AML-193 (cell line): Measurements from ENCODE around the gene GRIA4.

Source experiments
- DNase-seq, 2 experiments: peaks; one replicate each; lab custom pipeline; 2025; lab: John Stamatoyannopoulos, UW

GRIA4 gene

GRCh38 chr11:105789579-105790420, 179.9 kb downstream of the GRIA4 start:
- DNase-seq = no peak

GRCh38 chr11:105790840-105791239, 181.0 kb downstream of the GRIA4 start:
- DNase-seq = no peak

DNA sequence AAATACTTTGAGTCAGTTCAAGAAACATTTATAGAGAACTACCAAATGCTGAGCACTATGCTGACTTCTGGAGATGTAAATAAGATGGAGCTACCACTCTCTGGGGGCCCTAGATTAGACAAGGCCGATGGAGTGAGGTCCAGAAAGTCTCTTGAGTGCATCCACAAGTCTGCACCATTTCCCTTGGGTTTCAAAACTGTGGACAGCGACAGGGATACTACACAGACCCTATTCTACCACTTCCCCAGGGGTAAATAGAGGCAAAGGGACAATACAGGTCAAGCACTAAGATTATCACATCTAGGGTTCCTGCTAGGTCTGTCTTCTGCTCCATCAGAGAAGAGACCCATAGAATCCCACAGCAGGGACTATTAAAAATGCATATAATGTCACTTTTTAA, 183.2 kb downstream of the GRIA4 start:
- no peak for DNase-seq

- no peak for DNase-seq
Measured at GRCh38 chr11:105799263-105799662, 189.4 kb downstream of the GRIA4 start.

DNA sequence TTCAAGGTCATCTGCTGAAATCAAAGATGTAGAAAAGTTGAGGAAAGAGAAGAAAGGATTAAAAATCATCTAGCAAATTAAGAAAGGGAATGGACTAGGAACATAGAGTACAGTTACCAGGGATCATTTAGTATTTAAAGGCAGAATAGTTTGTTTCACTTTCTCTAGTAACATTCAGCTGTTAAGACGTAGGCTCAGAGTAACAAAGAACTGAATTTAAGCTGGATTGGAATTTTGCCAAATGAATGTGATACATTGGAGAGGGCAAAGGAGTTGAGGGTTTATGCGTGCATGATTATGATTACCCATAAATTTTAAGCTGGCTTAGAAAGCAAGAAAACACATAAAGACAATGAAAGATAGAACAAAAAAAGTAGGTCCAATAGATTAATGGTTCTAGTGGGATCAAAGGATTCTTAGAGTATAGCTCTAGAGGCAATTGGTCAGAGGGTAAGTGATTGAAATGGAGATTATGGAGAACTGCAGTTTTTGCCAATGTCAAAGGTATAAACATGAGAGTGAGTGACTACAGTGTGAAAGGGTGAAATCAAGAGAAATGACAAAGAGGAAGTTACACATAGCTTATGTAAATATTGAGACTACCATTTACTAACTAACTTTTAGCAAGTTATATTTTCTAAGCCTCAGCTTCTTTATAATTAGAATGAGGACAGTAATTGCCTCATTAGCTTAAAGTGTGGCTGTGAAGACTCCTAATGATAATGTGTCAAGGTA, 190.0 kb downstream of the GRIA4 start:
- no peak for DNase-seq

- no peak for DNase-seq
Measured at GRCh38 chr11:105802390-105802789, 192.5 kb downstream of the GRIA4 start.

- DNase-seq = no peak
Measured at GRCh38 chr11:105811242-105811641, 201.4 kb downstream of the GRIA4 start.

DNA sequence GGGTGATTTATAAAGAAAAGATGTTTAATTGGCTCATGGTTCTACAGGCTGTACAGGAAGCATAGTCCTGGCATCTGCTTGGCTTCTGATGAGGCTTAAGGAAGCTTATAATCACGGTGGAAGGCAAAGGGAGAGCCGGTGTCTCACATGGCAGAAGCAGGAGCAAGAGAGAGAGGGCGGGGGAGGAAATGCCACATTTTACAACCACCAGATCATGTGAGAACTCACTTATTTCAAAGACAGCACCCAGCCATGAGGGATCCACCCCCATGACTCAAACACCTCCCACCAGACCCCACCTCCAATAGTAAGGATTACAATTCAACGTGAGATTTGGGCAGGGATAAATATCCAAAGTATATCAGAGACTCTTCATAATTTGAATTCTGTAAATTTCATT, 211.5 kb downstream of the GRIA4 start:
- no peak for DNase-seq

DNA sequence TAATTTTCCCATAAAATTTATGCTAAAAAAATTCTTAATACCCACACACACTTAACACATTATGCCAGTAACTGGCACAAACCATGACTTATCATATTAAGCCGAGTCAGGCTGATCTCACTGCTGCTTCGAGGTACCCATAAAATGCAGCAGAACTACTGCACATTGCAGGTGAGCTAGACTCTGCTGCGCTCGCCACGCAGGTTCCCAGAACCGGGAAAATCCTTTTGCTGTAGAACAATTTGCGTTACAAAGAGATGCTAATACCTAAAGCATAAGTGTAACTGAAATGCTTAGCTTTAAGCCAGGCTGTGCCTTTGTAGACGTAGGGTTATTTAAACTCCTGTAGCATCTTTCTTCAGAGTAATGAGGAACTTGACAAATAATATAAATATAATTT, 211.9 kb downstream of the GRIA4 start:
- DNase-seq = no peak

DNA sequence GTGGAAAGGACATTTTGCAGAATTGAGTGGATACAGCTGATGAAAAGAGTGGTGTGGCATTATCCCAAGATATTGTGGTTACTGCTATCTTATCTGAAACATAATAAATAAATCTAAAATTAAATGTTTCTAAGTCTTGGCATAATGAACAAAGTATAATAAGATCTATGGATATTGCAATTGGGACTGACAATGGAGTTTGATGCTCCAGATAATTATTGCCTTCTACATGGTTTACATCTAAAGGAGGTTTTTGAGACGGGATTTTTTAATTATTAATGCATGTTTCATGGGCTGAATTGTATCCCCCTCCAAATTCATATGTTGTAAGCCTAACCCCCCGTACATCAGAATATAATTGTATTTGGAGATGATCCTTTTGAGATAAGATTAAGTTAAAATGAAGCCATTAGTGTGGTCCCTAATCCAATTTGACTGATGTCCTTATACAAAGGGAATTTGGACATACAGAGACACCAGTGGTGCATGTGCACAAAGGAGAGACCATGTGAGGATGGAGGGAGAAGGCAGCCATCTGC, 213.7 kb downstream of the GRIA4 start:
- DNase-seq = no peak

DNA sequence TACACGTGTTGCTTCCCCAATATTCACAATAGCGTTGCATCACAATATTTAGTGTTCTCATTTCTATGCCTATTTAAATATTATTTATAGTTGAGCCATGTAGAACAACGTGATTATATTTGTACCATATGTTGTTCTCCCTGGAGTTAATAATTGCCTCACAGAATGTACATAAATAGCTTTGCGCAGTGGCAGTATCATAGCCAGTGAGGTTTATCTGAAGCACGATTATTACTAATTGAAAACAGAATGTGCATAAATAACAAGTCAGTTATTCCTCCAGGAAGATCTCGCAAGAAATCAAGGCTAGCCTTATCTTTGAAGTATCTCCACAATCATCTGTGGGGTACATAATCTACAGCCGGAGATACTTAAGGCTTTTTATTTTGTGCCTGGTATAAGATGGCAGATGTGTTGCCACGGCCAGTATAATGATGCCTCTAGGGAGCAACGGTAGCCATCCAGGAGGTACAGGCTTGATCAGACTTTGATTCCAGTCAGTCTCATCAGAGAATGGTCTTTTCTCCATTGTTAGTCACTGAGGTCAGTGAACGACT, 214.7 kb downstream of the GRIA4 start:
- DNase-seq = no peak

DNA sequence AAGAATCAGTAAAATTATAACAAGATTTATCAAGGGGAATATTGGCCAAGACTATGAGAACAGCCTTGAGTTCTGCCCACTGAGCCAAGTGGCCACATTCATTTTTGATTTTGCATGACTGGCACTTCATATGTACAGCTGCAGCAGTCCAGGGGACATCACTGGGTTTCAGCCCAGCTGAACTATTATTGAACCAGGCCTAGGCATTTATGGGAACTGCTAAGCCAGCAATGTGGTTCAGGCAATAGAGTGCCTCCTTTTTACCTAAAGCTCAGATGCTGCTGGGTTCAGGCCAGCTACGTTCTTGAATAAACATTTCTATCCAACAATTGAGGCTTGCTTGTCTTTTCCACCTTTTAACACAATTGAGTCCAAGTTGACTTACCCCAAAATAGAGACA, 215.3 kb downstream of the GRIA4 start:
- DNase-seq = no peak

DNA sequence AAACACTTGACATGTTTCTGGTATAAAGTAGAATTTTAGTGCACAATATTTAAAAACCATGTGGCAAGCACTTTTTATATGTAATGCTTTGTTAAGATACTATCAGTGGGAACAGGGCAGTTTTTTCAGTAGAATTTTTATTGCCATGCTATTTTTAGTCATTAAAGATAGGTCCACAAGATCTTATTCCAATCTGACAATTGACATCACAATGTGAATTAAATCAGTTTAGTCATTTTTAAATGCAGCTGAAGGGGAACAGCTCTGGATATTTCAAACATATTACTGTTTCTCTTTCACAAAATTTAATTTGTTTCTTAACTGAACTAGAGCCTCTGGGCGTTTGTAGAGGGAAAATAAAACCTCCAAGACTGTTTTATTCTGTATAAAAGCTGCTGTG, 218.0 kb downstream of the GRIA4 start:
- DNase-seq = no peak

GRCh38 chr11:105829084-105829483, 219.2 kb downstream of the GRIA4 start:
- DNase-seq = peak in 1 of 2 experiments; percentile 1

- DNase-seq = no peak
Measured at GRCh38 chr11:105834461-105834860, 224.6 kb downstream of the GRIA4 start.

DNA sequence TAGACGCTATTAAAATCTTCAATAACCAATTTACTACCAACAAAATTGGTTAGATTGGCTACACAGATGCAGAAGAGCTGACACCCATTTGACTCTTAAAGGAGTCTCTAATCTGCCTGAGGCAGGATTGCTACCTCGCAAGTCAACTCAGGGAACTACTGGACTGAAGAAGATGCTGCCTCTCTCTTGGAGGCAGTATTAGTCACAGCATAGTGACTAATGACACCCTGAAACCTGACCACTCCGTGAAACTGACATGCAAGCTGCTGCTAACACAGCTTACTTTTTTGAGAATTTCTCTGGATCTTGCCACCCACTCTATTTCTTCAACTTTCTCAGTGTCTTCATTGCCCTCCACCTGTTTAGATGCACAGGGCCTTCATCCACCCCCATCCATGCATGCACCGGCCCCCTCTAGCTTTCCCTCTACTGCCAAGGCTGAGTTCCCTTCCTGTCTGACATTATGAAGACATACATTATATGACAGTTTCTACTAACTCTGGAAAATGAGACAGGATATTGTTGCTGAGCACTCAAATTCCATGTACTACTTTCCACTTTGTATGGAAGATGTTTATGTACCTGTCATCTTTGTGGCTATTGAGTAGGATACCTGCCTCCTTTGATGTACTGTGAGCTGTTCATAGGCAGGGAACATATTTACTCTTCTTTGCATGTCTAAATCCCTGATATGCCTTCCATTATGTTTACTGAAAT, 229.0 kb downstream of the GRIA4 start:
- DNase-seq = no peak

GRCh38 chr11:105840391-105840790, 230.5 kb downstream of the GRIA4 start:
- DNase-seq = no peak

DNA sequence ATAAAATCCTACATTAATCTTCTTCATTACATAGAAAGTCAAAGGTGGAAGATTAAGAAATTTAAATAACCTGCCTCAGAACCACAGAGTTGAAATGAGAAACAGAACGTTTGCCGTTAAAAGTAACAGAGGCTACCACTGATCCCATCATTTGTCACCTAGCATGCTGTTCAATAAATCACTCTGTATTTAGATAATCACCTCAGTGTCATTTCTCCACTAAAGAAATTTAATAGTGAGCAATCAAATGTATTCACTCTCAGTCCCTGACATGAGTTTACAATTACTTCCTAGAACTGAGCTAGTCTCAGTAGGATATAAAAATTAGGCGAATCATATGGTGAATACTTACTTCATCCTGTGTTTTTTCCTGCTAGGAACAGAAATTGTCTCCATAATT, 242.5 kb downstream of the GRIA4 start:
- DNase-seq = no peak

- no peak for DNase-seq
Measured at GRCh38 chr11:105854269-105854668, 244.4 kb downstream of the GRIA4 start.

- no peak for DNase-seq
Measured at GRCh38 chr11:105856954-105857353, 247.1 kb downstream of the GRIA4 start.

DNA sequence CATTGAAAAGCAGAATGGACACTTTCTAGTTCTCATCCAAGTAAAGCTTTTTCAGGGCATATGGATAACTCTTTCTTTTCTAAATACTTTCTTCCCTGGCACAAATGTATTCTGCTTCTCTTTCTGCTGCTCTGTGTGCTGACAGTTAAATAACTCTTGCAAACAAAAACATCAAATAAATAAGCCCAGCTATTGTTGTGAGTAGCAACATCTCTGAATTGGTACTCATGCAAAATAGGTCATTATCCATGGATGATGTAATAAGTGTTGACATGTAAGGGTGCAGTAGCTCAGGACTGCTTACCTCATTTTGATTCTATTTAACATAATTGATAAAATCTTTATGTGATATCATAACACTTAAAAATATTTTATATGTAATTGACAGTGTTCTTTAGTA, 247.9 kb downstream of the GRIA4 start:
- DNase-seq = no peak

DNA sequence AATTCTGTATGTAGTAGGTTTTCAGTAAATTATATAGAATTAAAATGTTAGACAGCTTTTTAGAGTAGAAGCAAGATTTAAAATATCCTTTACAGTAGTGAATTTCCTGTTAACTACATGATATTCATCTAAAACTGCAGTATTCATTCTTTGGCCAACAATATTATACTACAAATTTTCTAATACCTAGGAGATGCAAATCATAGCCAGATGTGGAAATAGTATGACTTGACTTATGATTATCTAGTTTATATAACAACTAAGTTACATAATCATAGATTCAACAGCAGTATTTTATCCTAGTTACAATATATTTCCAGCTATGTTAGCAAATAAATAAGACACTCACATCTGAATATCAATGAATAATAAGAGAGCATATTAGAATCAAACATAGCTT, 249.0 kb downstream of the GRIA4 start:
- DNase-seq = no peak
